CD14-positive monocyte (primary cell): ENCODE measurements around the gene ANP32A. TPM values are rescaled to one million over a fixed set of nuclear protein-coding genes. Genes with fewer than 3 reads are reported as not detected.

Source experiments
- DNase-seq, 3 donors: peaks; one replicate each; pipeline ENCODE4 v3.0.0-alpha.2; 2011 to 2022
- H2AFZ ChIP-seq: 2 replicates; pipeline ENCODE4 v1.6.0; 2012; ENCODE audit warnings: mild to moderate bottlenecking, low read depth, low read length, inconsistent platforms; ENCODE audit not compliant: insufficient read depth, poor library complexity, severe bottlenecking
- H3K27ac ChIP-seq, 2 donors: 1 replicate in 1 of 2; 2 replicates in 1 of 2; pipeline ENCODE4 v1.5.1; 2012 to 2013; ENCODE audit warnings: low read length in 2 of 2, control low read depth in 1 of 2, inconsistent platforms in 1 of 2, low read depth in 1 of 2, mild to moderate bottlenecking in 1 of 2
- H3K27me3 ChIP-seq, 2 donors: one replicate each; pipeline versions ENCODE4 v1.6.0 to v1.6.1; 2011 to 2013; ENCODE audit warnings: low read length in 2 of 2; ENCODE audit not compliant: control insufficient read depth in 2 of 2, insufficient read depth in 2 of 2
- H3K36me3 ChIP-seq, 2 donors: replicated peaks in 1 of 2; 1 replicate in 1 of 2; 2 replicates in 1 of 2; pipeline versions ENCODE4 v1.5.1 to v1.6.1; 2012 to 2013; ENCODE audit warnings: low read length in 2 of 2, control low read depth in 1 of 2, inconsistent platforms in 1 of 2, mild to moderate bottlenecking in 1 of 2; ENCODE audit not compliant: insufficient read depth in 2 of 2, control insufficient read depth in 1 of 2
- H3K4me1 ChIP-seq, 2 donors: 1 replicate in 1 of 2; 2 replicates in 1 of 2; pipeline versions ENCODE4 v1.5.1 to v1.6.1; 2012 to 2013; ENCODE audit warnings: low read length in 2 of 2, control low read depth in 1 of 2, inconsistent platforms in 1 of 2, mild to moderate bottlenecking in 1 of 2, moderate library complexity in 1 of 2; ENCODE audit not compliant: insufficient read depth in 2 of 2, control insufficient read depth in 1 of 2
- H3K4me2 ChIP-seq: replicated peaks from 2 replicates; pipeline ENCODE3; 2012; ENCODE audit warnings: low read length, moderate library complexity, mild to moderate bottlenecking; ENCODE audit not compliant: poor library complexity, severe bottlenecking; ENCODE audit errors: extremely low read depth
- H3K4me3 ChIP-seq, 3 experiments: fragments of 200-600 bp in 1 of 3; sonication (generic) in 1 of 3; replicated peaks in 1 of 3; 1 replicate in 2 of 3; 2 replicates in 1 of 3; pipeline ENCODE4 v1.5.1; 2011 to 2013; ENCODE audit warnings: low read length in 3 of 3, mild to moderate bottlenecking in 3 of 3, control low read depth in 2 of 3, low read depth in 2 of 3, inconsistent platforms in 1 of 3, moderate library complexity in 1 of 3
- H3K79me2 ChIP-seq: 2 replicates; pipeline ENCODE4 v1.6.0; 2012; ENCODE audit warnings: mild to moderate bottlenecking, control low read depth, inconsistent platforms, low read length, moderate library complexity; ENCODE audit not compliant: insufficient read depth
- H3K9ac ChIP-seq: 2 replicates; pipeline ENCODE4 v1.6.0; 2017; ENCODE audit warnings: low read length, mild to moderate bottlenecking; ENCODE audit not compliant: insufficient read depth, poor library complexity, severe bottlenecking
- H3K9me3 ChIP-seq, 2 donors: replicated peaks in 1 of 2; 1 replicate in 1 of 2; 2 replicates in 1 of 2; pipeline versions ENCODE4 v1.5.1 to v1.6.1; 2012 to 2013; ENCODE audit warnings: low read length in 2 of 2, control low read depth in 1 of 2; ENCODE audit not compliant: control insufficient read depth in 1 of 2, insufficient read depth in 1 of 2
- H4K20me1 ChIP-seq: 2 replicates; pipeline ENCODE4 v1.6.0; 2012; ENCODE audit warnings: mild to moderate bottlenecking, low read length, control low read depth, moderate library complexity; ENCODE audit not compliant: insufficient read depth
- H3K27ac Mint-ChIP-seq, 7 donors: one replicate each; pipeline ENCODE4 v1.8.0; 2020; ENCODE audit warnings: mild to moderate bottlenecking in 7 of 7, mixed read lengths in 7 of 7, moderate library complexity in 6 of 7, inconsistent platforms in 2 of 7
- H3K27me3 Mint-ChIP-seq, 3 donors: one replicate each; pipeline ENCODE4 v1.8.0; 2021 to 2022; ENCODE audit warnings: low read depth in 3 of 3, mild to moderate bottlenecking in 3 of 3, mixed read lengths in 3 of 3, moderate library complexity in 3 of 3, inconsistent platforms in 1 of 3
- H3K36me3 Mint-ChIP-seq, 2 donors: one replicate each; pipeline ENCODE4 v1.8.0; 2020; ENCODE audit warnings: mixed read lengths in 2 of 2, inconsistent platforms in 1 of 2, mild to moderate bottlenecking in 1 of 2
- H3K4me1 Mint-ChIP-seq: one replicate; pipeline ENCODE4 v1.8.0; 2020; ENCODE audit warnings: mild to moderate bottlenecking, mixed read lengths
- H3K4me3 Mint-ChIP-seq, 2 donors: one replicate each; pipeline ENCODE4 v1.8.0; 2020; ENCODE audit warnings: mild to moderate bottlenecking in 2 of 2, mixed read lengths in 2 of 2, moderate library complexity in 1 of 2
- H3K9me3 Mint-ChIP-seq, 7 donors: one replicate each; pipeline ENCODE4 v1.8.0; 2020 to 2022; ENCODE audit warnings: mixed read lengths in 7 of 7, mild to moderate bottlenecking in 6 of 7, moderate library complexity in 6 of 7, inconsistent platforms in 2 of 7
- WGBS: methylation state at CpG from one replicate; pipeline ENCODE4 v1.1.5; 2013; ENCODE audit warnings: missing lambda C conversion rate; ENCODE audit not compliant: insufficient coverage; 5-methylcytosine and 5-hydroxymethylcytosine counted together
- intact Hi-C, 2 donors: fragments of 100-400 bp; cut with micrococcal nuclease; formaldehyde crosslinking; loops; one replicate each; pipeline versions ENCODE4 v1.15.0 to v1.15.1; 2023
- polyA plus RNA-seq, 3 donors: library from polyadenylated mRNA; depleted of rRNA in 1 of 3; unstranded in 2 of 3; stranded (reverse) in 1 of 3; fragments of 300-500 nt in 2 of 3; fragments of >200 nt in 1 of 3; fragmentation: Illumina TruSeq in 2 of 3; gene quantifications; 1 replicate in 2 of 3; 2 replicates in 1 of 3; pipeline ENCODE4 v1.2.3, GENCODE V29; 2012 to 2021
- TF ChIP-seq, protein P1 (sequence below): fragments of 200-600 bp; IDR thresholded peaks from one replicate; pipeline ENCODE4 v1.8.0; 2022; ENCODE audit warnings: antibody characterized with exemption, mild to moderate bottlenecking

The ANP32A gene
- polyA plus RNA-seq, 3 donors, result 75.4 to 98.8 (median 86.8) TPM

DNA sequence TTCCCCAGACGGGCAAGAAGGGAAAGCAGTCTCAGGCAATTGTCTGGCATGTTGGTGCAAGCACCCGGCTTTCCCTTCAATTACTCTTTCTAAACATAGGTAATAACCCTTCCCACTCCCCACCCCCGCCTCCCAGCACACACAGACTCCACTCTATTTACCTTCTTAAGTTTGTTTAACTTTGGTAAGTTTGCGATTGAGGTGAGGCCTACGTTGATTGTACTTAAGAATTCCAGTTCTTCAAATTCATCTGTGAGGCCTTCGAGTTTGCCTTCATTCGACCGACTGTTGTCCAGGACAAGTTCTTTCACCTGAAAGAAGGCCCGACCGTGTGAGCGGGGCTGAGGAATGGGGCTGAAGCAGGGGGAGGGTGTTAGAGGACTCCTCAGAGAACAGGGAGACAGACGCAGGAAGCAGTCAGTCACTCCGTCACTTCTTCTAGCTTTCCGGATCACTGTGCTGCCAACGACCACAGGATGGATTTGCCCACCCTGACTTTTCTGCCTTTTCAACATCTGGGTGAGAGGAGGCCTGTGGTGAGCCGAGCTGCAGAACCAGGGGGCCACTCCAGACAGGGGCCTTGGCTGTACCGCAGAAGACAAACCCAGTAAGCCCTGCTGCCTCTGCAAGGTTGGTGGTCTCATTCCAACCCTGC lies 33.0 kb downstream of the ANP32A start:
- H2AFZ ChIP-seq, result no peak overlapping the region
- H3K9ac ChIP-seq, result no peak overlapping the region
- H3K27ac Mint-ChIP-seq, result peak overlapping the region; percentile 33 to 88 (median 74)
- H3K79me2 ChIP-seq, result peaks cover 100% of the 10 kb centered on the region
- peaks cover 32 to 58% of the 10 kb centered on the region in 2 donors for H3K36me3 ChIP-seq
- H3K9me3 ChIP-seq, result no peaks in the 10 kb centered on the region
- H3K27ac ChIP-seq, result peak overlapping the region; percentile 17 to 92
- TF ChIP-seq, protein P1, sequence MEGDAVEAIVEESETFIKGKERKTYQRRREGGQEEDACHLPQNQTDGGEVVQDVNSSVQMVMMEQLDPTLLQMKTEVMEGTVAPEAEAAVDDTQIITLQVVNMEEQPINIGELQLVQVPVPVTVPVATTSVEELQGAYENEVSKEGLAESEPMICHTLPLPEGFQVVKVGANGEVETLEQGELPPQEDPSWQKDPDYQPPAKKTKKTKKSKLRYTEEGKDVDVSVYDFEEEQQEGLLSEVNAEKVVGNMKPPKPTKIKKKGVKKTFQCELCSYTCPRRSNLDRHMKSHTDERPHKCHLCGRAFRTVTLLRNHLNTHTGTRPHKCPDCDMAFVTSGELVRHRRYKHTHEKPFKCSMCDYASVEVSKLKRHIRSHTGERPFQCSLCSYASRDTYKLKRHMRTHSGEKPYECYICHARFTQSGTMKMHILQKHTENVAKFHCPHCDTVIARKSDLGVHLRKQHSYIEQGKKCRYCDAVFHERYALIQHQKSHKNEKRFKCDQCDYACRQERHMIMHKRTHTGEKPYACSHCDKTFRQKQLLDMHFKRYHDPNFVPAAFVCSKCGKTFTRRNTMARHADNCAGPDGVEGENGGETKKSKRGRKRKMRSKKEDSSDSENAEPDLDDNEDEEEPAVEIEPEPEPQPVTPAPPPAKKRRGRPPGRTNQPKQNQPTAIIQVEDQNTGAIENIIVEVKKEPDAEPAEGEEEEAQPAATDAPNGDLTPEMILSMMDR, result no peak
- no peak overlapping the region for H3K4me2 ChIP-seq
- peaks cover 0 to 2% (median 0%) of the 10 kb centered on the region in 7 donors for H3K9me3 Mint-ChIP-seq
- H4K20me1 ChIP-seq, result peaks cover 73% of the 10 kb centered on the region
- WGBS, result 14% methylated on average over 10 of the region's 17 CpGs
- no peaks in the 10 kb centered on the region for H3K27me3 ChIP-seq
- no peak overlapping the region for H3K4me3 ChIP-seq
- H3K27me3 Mint-ChIP-seq, result peaks cover 0 to 5% (median 0%) of the 10 kb centered on the region in 3 donors
- peaks cover 76% of the 10 kb centered on the region for H3K4me1 Mint-ChIP-seq
- no peak for DNase-seq
- peaks cover 46 to 66% of the 10 kb centered on the region in 2 donors for H3K36me3 Mint-ChIP-seq
- H3K4me3 Mint-ChIP-seq, result peak overlapping the region in 1 of 2 donors; percentile 26
- intact Hi-C loops, result loop anchor here in 1 of 2 donors (10.0 kb wide), 1 partner anchor 87 kb away; no protein-coding TSS in a partner anchor
- H3K4me1 ChIP-seq, result peaks cover 65 to 68% of the 10 kb centered on the region in 2 donors

DNA sequence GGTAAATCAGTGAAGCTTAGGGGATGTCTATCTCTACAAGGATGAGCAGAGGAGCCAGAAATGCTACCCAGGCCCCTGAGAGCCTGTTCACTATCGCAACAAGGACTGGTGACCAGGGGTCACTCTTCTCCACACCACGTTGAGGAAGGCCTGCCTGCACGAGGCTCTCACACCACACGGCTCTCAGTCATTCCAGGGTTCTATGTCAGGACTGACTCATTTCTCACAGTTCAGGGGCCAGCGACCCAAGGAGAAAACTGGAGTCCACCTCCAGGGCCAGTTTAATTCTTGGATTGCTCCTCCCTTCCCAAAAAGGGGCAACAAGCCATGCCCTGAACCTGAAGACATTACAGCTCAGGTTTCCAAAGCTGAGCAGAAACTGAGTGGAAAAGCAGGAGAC lies 33.9 kb downstream of the ANP32A start:
- TF ChIP-seq, protein P1, result no peak
- Histone ChIP-seq H3K9ac (no peak overlapping the region), H4K20me1 (peaks cover 71% of the 10 kb centered on the region), H3K79me2 (peaks cover 91% of the 10 kb centered on the region), H2AFZ (no peak overlapping the region), H3K27ac (peak overlapping the region in 1 of 2 donors; percentile 92), H3K9me3 (no peaks in the 10 kb centered on the region), H3K27me3 (no peaks in the 10 kb centered on the region), H3K4me3 (no peak overlapping the region), H3K36me3 (peaks cover 32 to 58% of the 10 kb centered on the region in 2 donors), H3K4me2 (no peak overlapping the region), H3K4me1 (peaks cover 65 to 68% of the 10 kb centered on the region in 2 donors)
- Mint-ChIP-seq H3K27ac (peak overlapping the region in 4 of 7 donors; percentile 25 to 83 (median 75)), H3K27me3 (peaks cover 0 to 5% (median 0%) of the 10 kb centered on the region in 3 donors), H3K4me3 (no peak overlapping the region), H3K9me3 (peaks cover 0 to 2% (median 0%) of the 10 kb centered on the region in 7 donors), H3K4me1 (peaks cover 76% of the 10 kb centered on the region), H3K36me3 (peaks cover 47 to 68% of the 10 kb centered on the region in 2 donors)
- intact Hi-C loops, result loop anchor here in 1 of 2 donors (10.0 kb wide), 1 partner anchor 88 kb away; no protein-coding TSS in a partner anchor
- no peak for DNase-seq
- 90% methylated on average over 5 of the region's 5 CpGs for WGBS
